Natural killer cell treated with Interleukin-12 subunit alpha and Interleukin-12 subunit beta and Interleukin-15 and Interleukin-18, amount 100 ng/mL, for 72 hours (primary cell): ENCODE data around the gene MCC. TPM values are rescaled to one million over a fixed set of nuclear protein-coding genes. Genes with fewer than 3 reads are reported as not detected.
"Not testable (repeated sequence)": the region's sequence is repeated elsewhere in the genome, so short reads cannot be mapped to it uniquely, and the experiment has no call there.

Experiments used
- ATAC-seq, 2 donors: fragments of 150-1000 bp; cut with Tn5 transposase in 1 of 2; sonication (Bioruptor Pico), chemical (Tn5 transposase) in 1 of 2; 2 replicates each; pipeline ENCODE4 v1.10.0; 2021
- DNase-seq: peaks from one replicate; pipeline ENCODE4 v3.0.0; 2022; ENCODE audit warnings: low spot score
- H3K27ac Mint-ChIP-seq, 2 donors: 1 replicate in 1 of 2; 2 replicates in 1 of 2; pipeline ENCODE4 v1.8.0; 2022; ENCODE audit warnings: mixed read lengths in 2 of 2, mild to moderate bottlenecking in 1 of 2, moderate library complexity in 1 of 2
- H3K27me3 Mint-ChIP-seq, 2 donors: 1 replicate in 1 of 2; 2 replicates in 1 of 2; pipeline ENCODE4 v1.8.0; 2022; ENCODE audit warnings: mixed read lengths in 2 of 2
- H3K36me3 Mint-ChIP-seq: one replicate; pipeline ENCODE4 v1.8.0; 2022; ENCODE audit warnings: mixed read lengths
- H3K4me1 Mint-ChIP-seq, 2 donors: 1 replicate in 1 of 2; 2 replicates in 1 of 2; pipeline ENCODE4 v1.8.0; 2022; ENCODE audit warnings: low read depth in 2 of 2, mixed read lengths in 2 of 2, mild to moderate bottlenecking in 1 of 2
- H3K4me3 Mint-ChIP-seq: one replicate; pipeline ENCODE4 v1.8.0; 2022; ENCODE audit warnings: mixed read lengths
- H3K9me3 Mint-ChIP-seq: 2 replicates; pipeline ENCODE4 v1.8.0; 2022; ENCODE audit warnings: mixed read lengths
- total RNA-seq, 2 donors: library from RNA; stranded (reverse); gene quantifications; one replicate each; pipeline ENCODE4 v1.2.3, GENCODE V29; 2022

The MCC gene
- total RNA-seq, 2 donors from 2014 or later, result 0.45 to 3.8 TPM

GRCh38 chr5:113084402-113085083, 403.7 kb downstream of the MCC start:
- no peaks in the 10 kb centered on the region for H3K4me1 Mint-ChIP-seq
- ATAC-seq (peak in 1 of 2 donors; percentile 27), DNase-seq (no peak)
- H3K27me3 Mint-ChIP-seq, result peaks cover 8 to 14% of the 10 kb centered on the region in 2 donors
- H3K36me3 Mint-ChIP-seq, result no peaks in the 10 kb centered on the region
- no peak overlapping the region for H3K27ac Mint-ChIP-seq
- no peak overlapping the region for H3K4me3 Mint-ChIP-seq
- H3K9me3 Mint-ChIP-seq, result no peaks in the 10 kb centered on the region

GRCh38 chr5:113083481-113083880, 404.8 kb downstream of the MCC start:
- H3K4me3 Mint-ChIP-seq, result no peak overlapping the region
- H3K36me3 Mint-ChIP-seq, result no peaks in the 10 kb centered on the region
- no peak overlapping the region for H3K27ac Mint-ChIP-seq
- peaks cover 5 to 8% of the 10 kb centered on the region in 2 donors for H3K27me3 Mint-ChIP-seq
- ATAC-seq (no peak), DNase-seq (no peak)
- H3K9me3 Mint-ChIP-seq, result peaks cover 3% of the 10 kb centered on the region
- H3K4me1 Mint-ChIP-seq, result no peaks in the 10 kb centered on the region

GRCh38 chr5:113082547-113082905, 405.7 kb downstream of the MCC start:
- no peaks in the 10 kb centered on the region for H3K4me1 Mint-ChIP-seq
- peaks cover 4 to 10% of the 10 kb centered on the region in 2 donors for H3K27me3 Mint-ChIP-seq
- peaks cover 4% of the 10 kb centered on the region for H3K9me3 Mint-ChIP-seq
- peaks cover 1% of the 10 kb centered on the region for H3K36me3 Mint-ChIP-seq
- H3K4me3 Mint-ChIP-seq, result no peak overlapping the region
- H3K27ac Mint-ChIP-seq, result no peak overlapping the region
- no peak for ATAC-seq
- DNase-seq, result no peak

- DNase-seq (no peak), ATAC-seq (no peak)
- Mint-ChIP-seq H3K36me3 (peaks cover 6% of the 10 kb centered on the region), H3K27ac (no peak overlapping the region), H3K4me3 (no peak overlapping the region), H3K9me3 (peaks cover 6% of the 10 kb centered on the region), H3K27me3 (peaks cover 9 to 15% of the 10 kb centered on the region in 2 donors), H3K4me1 (no peaks in the 10 kb centered on the region)
Observed at GRCh38 chr5:113081881-113082546, 406.2 kb downstream of the MCC start.

GRCh38 chr5:113081091-113081839, 407.0 kb downstream of the MCC start:
- peaks cover 9% of the 10 kb centered on the region for H3K9me3 Mint-ChIP-seq
- H3K36me3 Mint-ChIP-seq, result peaks cover 12% of the 10 kb centered on the region
- ATAC-seq, result no peak

GRCh38 chr5:113076649-113077048, 411.6 kb downstream of the MCC start:
- H3K9me3 Mint-ChIP-seq, ATAC-seq, H3K27ac Mint-ChIP-seq, H3K4me3 Mint-ChIP-seq, DNase-seq, H3K4me1 Mint-ChIP-seq: not testable (repeated sequence)
- Mint-ChIP-seq H3K36me3 (peaks cover 16% of the 10 kb centered on the region), H3K27me3 (peaks cover 15 to 19% of the 10 kb centered on the region in 2 donors)

More at GRCh38 chr5:113081091-113081839, 407.0 kb downstream of the MCC start:
- no peak for DNase-seq
- H3K27ac Mint-ChIP-seq, result no peak overlapping the region
- no peaks in the 10 kb centered on the region for H3K4me1 Mint-ChIP-seq
- H3K4me3 Mint-ChIP-seq, result no peak overlapping the region
- H3K27me3 Mint-ChIP-seq, result peaks cover 15% of the 10 kb centered on the region in 2 donors

- peak in 1 of 2 donors; percentile 20 for ATAC-seq
- no peak for DNase-seq
- Mint-ChIP-seq H3K4me3 (no peak overlapping the region), H3K27me3 (peaks cover 15 to 19% of the 10 kb centered on the region in 2 donors), H3K27ac (no peak overlapping the region), H3K36me3 (peaks cover 16% of the 10 kb centered on the region), H3K4me1 (no peaks in the 10 kb centered on the region), H3K9me3 (peaks cover 9% of the 10 kb centered on the region)
Observed at GRCh38 chr5:113075019-113075418, 413.2 kb downstream of the MCC start.

- H3K4me3 Mint-ChIP-seq, ATAC-seq, H3K27ac Mint-ChIP-seq, H3K9me3 Mint-ChIP-seq, H3K4me1 Mint-ChIP-seq, DNase-seq: not testable (repeated sequence)
- Mint-ChIP-seq H3K36me3 (peaks cover 16% of the 10 kb centered on the region), H3K27me3 (peaks cover 15 to 17% of the 10 kb centered on the region in 2 donors)
Observed at GRCh38 chr5:113073629-113074034, 414.6 kb downstream of the MCC start.

GRCh38 chr5:113071401-113071800, 416.9 kb downstream of the MCC start:
- no peak for ATAC-seq
- Mint-ChIP-seq H3K4me1 (no peaks in the 10 kb centered on the region), H3K4me3 (no peak overlapping the region), H3K27me3 (peaks cover 0 to 8% of the 10 kb centered on the region in 2 donors), H3K9me3 (no peaks in the 10 kb centered on the region), H3K27ac (no peak overlapping the region), H3K36me3 (peaks cover 4% of the 10 kb centered on the region)
- DNase-seq, result no peak

- Mint-ChIP-seq H3K4me1 (no peaks in the 10 kb centered on the region), H3K4me3 (no peak overlapping the region), H3K27me3 (peaks cover 0 to 8% of the 10 kb centered on the region in 2 donors), H3K9me3 (no peaks in the 10 kb centered on the region), H3K27ac (no peak overlapping the region), H3K36me3 (peaks cover 4% of the 10 kb centered on the region)
- no peak for DNase-seq
- ATAC-seq, result no peak
Observed at GRCh38 chr5:113070901-113071300, 417.4 kb downstream of the MCC start.

GRCh38 chr5:113068559-113068958, 419.7 kb downstream of the MCC start:
- ATAC-seq, result peak; percentile 9 to 32
- Mint-ChIP-seq H3K27ac (no peak overlapping the region), H3K36me3 (no peaks in the 10 kb centered on the region), H3K4me1 (no peaks in the 10 kb centered on the region), H3K4me3 (no peak overlapping the region), H3K9me3 (no peaks in the 10 kb centered on the region), H3K27me3 (peaks cover 0 to 5% of the 10 kb centered on the region in 2 donors)
- DNase-seq, result no peak

GRCh38 chr5:113067635-113068344, 420.5 kb downstream of the MCC start:
- Mint-ChIP-seq H3K4me3 (no peak overlapping the region), H3K4me1 (peaks cover 0 to 7% of the 10 kb centered on the region in 2 donors), H3K36me3 (no peaks in the 10 kb centered on the region), H3K27ac (no peak overlapping the region), H3K9me3 (no peaks in the 10 kb centered on the region), H3K27me3 (no peaks in the 10 kb centered on the region)
- no peak for DNase-seq
- ATAC-seq, result no peak

- H3K4me1 Mint-ChIP-seq, result peaks cover 0 to 21% of the 10 kb centered on the region in 2 donors
- DNase-seq (no peak), ATAC-seq (no peak)
- no peaks in the 10 kb centered on the region for H3K36me3 Mint-ChIP-seq
- H3K9me3 Mint-ChIP-seq, result no peaks in the 10 kb centered on the region
- H3K27me3 Mint-ChIP-seq, result no peaks in the 10 kb centered on the region
- no peak overlapping the region for H3K27ac Mint-ChIP-seq
- no peak overlapping the region for H3K4me3 Mint-ChIP-seq
Observed at GRCh38 chr5:113065626-113066025, 422.6 kb downstream of the MCC start.
